Activated naive CD8-positive, alpha-beta T cell treated with anti-CD3 and anti-CD28 coated beads, Interleukin-2, amount 50 U/mL, for 24 hours (primary cell): ENCODE results near the gene DGLUCY.
"Not testable (repeated sequence)": the region's sequence is repeated elsewhere in the genome, so short reads cannot be mapped to it uniquely, and the experiment has no call there.

Source experiments
- ATAC-seq: fragments of 150-1000 bp; cut with Tn5 transposase; one replicate; pipeline ENCODE4 v1.10.0; 2021
- DNase-seq: peaks from one replicate; pipeline ENCODE4 v3.0.0; 2021
- H3K27ac Mint-ChIP-seq: one replicate; pipeline ENCODE4 v1.8.0; 2021; ENCODE audit warnings: mild to moderate bottlenecking, mixed read lengths
- H3K27me3 Mint-ChIP-seq: one replicate; pipeline ENCODE4 v1.8.0; 2021; ENCODE audit warnings: mixed read lengths
- H3K36me3 Mint-ChIP-seq: one replicate; pipeline ENCODE4 v1.8.0; 2021; ENCODE audit warnings: low read depth, mixed read lengths
- H3K4me1 Mint-ChIP-seq: one replicate; pipeline ENCODE4 v1.8.0; 2021; ENCODE audit warnings: mixed read lengths
- H3K4me3 Mint-ChIP-seq: one replicate; pipeline ENCODE4 v1.8.0; 2021; ENCODE audit warnings: mild to moderate bottlenecking, moderate library complexity, mixed read lengths
- H3K9me3 Mint-ChIP-seq: one replicate; pipeline ENCODE4 v1.8.0; 2021; ENCODE audit warnings: mixed read lengths

Gene DGLUCY

DNA sequence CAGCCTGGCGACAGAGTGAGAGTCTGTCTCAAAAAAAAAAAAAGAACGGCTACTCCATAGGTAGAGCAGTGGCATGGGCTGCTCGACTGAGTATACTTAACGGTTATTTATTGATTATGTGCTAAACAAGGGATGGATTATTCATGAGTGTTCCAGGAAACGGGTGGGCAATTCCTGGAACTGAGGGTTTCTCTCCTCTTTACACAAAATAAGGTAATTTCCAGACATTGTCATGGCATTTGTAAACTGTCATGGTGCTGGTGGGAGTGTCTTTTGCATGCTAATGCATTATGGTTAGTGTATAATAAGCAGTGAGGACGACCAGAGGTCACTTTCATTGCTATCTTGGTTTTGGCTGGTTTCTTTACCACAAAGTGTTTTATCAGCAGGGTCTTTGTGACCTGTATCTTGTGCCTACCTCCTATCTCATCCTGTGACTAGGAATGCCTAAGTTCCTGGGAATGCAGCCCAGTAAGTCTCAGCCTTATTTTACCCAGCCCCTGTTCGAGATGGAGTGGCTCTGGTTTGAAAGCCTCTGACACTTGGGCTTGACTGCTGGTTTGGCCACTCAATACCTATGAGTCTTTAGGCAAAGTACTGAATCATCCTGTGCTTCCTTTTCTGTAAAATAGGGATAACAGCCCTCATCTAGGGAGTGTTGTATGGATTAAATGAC lies 3.2 kb downstream of the DGLUCY start:
- peak overlapping the region; percentile 94 for H3K27ac Mint-ChIP-seq
- peak overlapping the region; percentile 96 for H3K4me3 Mint-ChIP-seq
- H3K27me3 Mint-ChIP-seq = no peaks in the 10 kb centered on the region
- peaks cover 8% of the 10 kb centered on the region for H3K9me3 Mint-ChIP-seq
- peaks cover 45% of the 10 kb centered on the region for H3K36me3 Mint-ChIP-seq
- peaks cover 68% of the 10 kb centered on the region for H3K4me1 Mint-ChIP-seq
- DNase-seq (peak; percentile 24), ATAC-seq (no peak)

GRCh38 chr14:91117960-91118359 lies 4.1 kb downstream of the DGLUCY start:
- peak overlapping the region; percentile 94 for H3K27ac Mint-ChIP-seq
- ATAC-seq = no peak
- H3K27me3 Mint-ChIP-seq = no peaks in the 10 kb centered on the region
- H3K9me3 Mint-ChIP-seq = peaks cover 8% of the 10 kb centered on the region
- DNase-seq = no peak
- peaks cover 63% of the 10 kb centered on the region for H3K4me1 Mint-ChIP-seq
- H3K36me3 Mint-ChIP-seq = peaks cover 45% of the 10 kb centered on the region
- no peak overlapping the region for H3K4me3 Mint-ChIP-seq

DNA sequence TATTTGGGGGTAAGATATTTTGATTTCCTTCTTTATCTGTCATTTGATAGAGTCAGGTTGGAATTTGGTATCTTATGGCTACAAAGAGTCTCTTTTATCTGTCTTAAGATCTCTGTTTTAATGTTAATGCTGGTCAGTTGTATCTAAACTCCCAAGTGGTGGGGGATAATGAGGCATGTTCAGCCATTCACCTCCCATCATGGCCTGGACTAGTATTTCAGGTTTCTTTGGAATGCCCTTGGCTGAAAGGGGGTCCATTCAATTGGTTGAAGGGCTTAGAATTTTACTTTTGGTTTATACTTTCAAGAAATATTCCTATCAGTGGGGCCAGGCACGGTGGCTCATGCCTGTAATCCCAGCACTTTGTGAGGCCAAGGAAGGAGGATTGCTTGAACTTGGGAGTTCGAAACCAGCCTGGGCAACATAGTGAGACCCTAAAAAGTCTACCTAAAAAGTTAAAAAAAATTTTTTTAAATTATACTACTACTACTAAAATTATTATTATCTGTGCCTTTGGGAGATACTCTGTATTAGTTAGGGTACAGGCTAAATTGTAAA lies 4.7 kb downstream of the DGLUCY start:
- Mint-ChIP-seq H3K4me3 (no peak overlapping the region), H3K27me3 (no peaks in the 10 kb centered on the region), H3K27ac (peak overlapping the region; percentile 49), H3K4me1 (peaks cover 59% of the 10 kb centered on the region), H3K9me3 (peaks cover 8% of the 10 kb centered on the region), H3K36me3 (peaks cover 45% of the 10 kb centered on the region)
- ATAC-seq (no peak), DNase-seq (no peak)

GRCh38 chr14:91119556-91120311 lies 5.9 kb downstream of the DGLUCY start:
- Mint-ChIP-seq H3K4me3 (no peak overlapping the region), H3K27ac (peak overlapping the region; percentile 49), H3K9me3 (peaks cover 8% of the 10 kb centered on the region), H3K4me1 (peaks cover 64% of the 10 kb centered on the region), H3K27me3 (no peaks in the 10 kb centered on the region), H3K36me3 (peaks cover 51% of the 10 kb centered on the region)
- DNase-seq (no peak), ATAC-seq (no peak)

DNA sequence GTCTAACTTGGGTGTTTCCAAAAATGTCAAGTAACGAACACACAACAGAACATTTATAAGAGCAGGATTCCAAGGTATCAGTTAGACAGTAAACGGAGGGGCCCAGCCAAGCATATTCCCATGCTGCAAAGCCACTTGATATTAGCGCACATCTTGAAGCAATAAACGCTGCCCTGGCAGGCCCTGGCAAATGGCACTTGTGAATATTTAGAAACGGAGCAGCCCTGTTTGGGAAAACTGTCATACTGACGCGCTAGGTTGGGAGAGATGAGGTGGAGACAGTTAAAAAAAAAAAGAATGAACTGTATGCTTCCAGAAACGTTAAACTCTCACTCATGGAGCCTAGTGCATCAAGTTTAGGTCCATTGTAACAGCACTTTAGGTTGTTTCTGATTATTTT lies 9.3 kb downstream of the DGLUCY start:
- Mint-ChIP-seq H3K27ac (no peak overlapping the region), H3K27me3 (no peaks in the 10 kb centered on the region)

GRCh38 chr14:91124406-91125270 lies 10.8 kb downstream of the DGLUCY start:
- H3K4me3 Mint-ChIP-seq, DNase-seq, ATAC-seq, H3K27me3 Mint-ChIP-seq, H3K27ac Mint-ChIP-seq, H3K9me3 Mint-ChIP-seq: not testable (repeated sequence)
- Mint-ChIP-seq H3K4me1 (peaks cover 32% of the 10 kb centered on the region), H3K36me3 (peaks cover 42% of the 10 kb centered on the region)

More for the DNA sequence above, 9.3 kb downstream of the DGLUCY start:
- ATAC-seq (no peak), DNase-seq (no peak)
- peaks cover 39% of the 10 kb centered on the region for H3K4me1 Mint-ChIP-seq
- peaks cover 8% of the 10 kb centered on the region for H3K9me3 Mint-ChIP-seq
- H3K4me3 Mint-ChIP-seq = no peak overlapping the region
- peaks cover 51% of the 10 kb centered on the region for H3K36me3 Mint-ChIP-seq

DNA sequence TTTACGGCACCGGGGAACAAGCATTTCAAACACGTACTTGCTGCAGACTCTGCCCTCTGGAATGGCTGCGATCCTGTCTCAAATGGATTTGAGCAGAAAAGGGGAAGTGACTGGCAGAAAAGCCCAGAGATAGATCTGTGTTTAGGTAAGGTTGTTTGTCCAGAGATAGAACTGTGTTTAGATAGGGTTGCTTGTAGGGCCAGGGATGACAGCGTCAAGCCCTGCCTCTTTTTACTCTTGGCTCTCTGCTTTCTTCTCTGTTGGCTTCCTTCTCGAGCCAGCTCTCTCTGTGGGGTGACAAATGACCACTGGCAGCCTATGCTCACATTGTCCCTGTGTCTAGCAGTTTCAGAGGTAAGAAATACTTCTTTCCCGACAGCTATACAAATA lies 11.4 kb downstream of the DGLUCY start:
- H3K27ac Mint-ChIP-seq = no peak overlapping the region
- peaks cover 36% of the 10 kb centered on the region for H3K36me3 Mint-ChIP-seq
- H3K9me3 Mint-ChIP-seq = no peaks in the 10 kb centered on the region
- no peaks in the 10 kb centered on the region for H3K27me3 Mint-ChIP-seq
- H3K4me1 Mint-ChIP-seq = peaks cover 28% of the 10 kb centered on the region
- ATAC-seq (no peak), DNase-seq (no peak)
- H3K4me3 Mint-ChIP-seq = no peak overlapping the region

- Mint-ChIP-seq H3K36me3 (peaks cover 34% of the 10 kb centered on the region), H3K27me3 (no peaks in the 10 kb centered on the region), H3K4me1 (peaks cover 25% of the 10 kb centered on the region), H3K4me3 (no peak overlapping the region), H3K27ac (no peak overlapping the region), H3K9me3 (no peaks in the 10 kb centered on the region)
- DNase-seq (no peak), ATAC-seq (no peak)
These were observed 11.9 kb downstream of the DGLUCY start for GRCh38 chr14:91125801-91126200.

GRCh38 chr14:91126761-91127160 lies 12.9 kb downstream of the DGLUCY start:
- ATAC-seq = no peak
- no peak overlapping the region for H3K27ac Mint-ChIP-seq
- H3K9me3 Mint-ChIP-seq = no peaks in the 10 kb centered on the region
- no peak overlapping the region for H3K4me3 Mint-ChIP-seq
- peaks cover 23% of the 10 kb centered on the region for H3K4me1 Mint-ChIP-seq
- DNase-seq = no peak
- H3K36me3 Mint-ChIP-seq = peaks cover 36% of the 10 kb centered on the region
- no peaks in the 10 kb centered on the region for H3K27me3 Mint-ChIP-seq

DNA sequence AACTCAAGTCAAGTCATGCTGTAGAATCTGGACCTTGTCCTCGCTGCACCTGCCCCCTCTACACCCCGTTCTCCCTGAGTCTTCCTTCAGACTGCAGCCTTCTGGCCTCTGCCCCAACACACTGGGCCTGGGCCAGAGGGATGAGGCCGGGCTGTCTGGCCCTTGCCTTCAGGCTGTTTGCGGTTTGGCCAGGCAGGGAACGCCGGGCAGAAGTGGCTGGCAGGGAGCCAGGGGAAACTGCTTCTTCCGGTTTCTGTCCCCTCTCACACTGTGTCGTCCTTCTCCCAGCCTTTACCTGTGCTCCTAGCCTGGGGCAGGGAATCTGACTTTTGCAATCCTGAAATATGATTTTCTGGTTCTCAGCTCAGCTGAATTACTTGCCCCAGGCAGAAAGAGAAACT lies 13.5 kb downstream of the DGLUCY start:
- Mint-ChIP-seq H3K4me3 (no peak overlapping the region), H3K36me3 (peaks cover 39% of the 10 kb centered on the region), H3K4me1 (peaks cover 22% of the 10 kb centered on the region), H3K27me3 (no peaks in the 10 kb centered on the region), H3K27ac (no peak overlapping the region), H3K9me3 (no peaks in the 10 kb centered on the region)
- DNase-seq = no peak
- ATAC-seq = no peak

- ATAC-seq = no peak
- no peak overlapping the region for H3K27ac Mint-ChIP-seq
These were observed 14.1 kb downstream of the DGLUCY start for GRCh38 chr14:91127924-91128323.

GRCh38 chr14:91128699-91129098 lies 14.8 kb downstream of the DGLUCY start:
- Mint-ChIP-seq H3K9me3 (no peaks in the 10 kb centered on the region), H3K36me3 (peaks cover 43% of the 10 kb centered on the region), H3K4me1 (peaks cover 18% of the 10 kb centered on the region), H3K27me3 (no peaks in the 10 kb centered on the region), H3K27ac (peak overlapping the region; percentile 39), H3K4me3 (no peak overlapping the region)
- no peak for ATAC-seq
- no peak for DNase-seq

More at GRCh38 chr14:91127924-91128323, 14.1 kb downstream of the DGLUCY start:
- Mint-ChIP-seq H3K4me1 (peaks cover 21% of the 10 kb centered on the region), H3K9me3 (no peaks in the 10 kb centered on the region), H3K27me3 (no peaks in the 10 kb centered on the region), H3K4me3 (no peak overlapping the region), H3K36me3 (peaks cover 42% of the 10 kb centered on the region)
- DNase-seq = no peak

DNA sequence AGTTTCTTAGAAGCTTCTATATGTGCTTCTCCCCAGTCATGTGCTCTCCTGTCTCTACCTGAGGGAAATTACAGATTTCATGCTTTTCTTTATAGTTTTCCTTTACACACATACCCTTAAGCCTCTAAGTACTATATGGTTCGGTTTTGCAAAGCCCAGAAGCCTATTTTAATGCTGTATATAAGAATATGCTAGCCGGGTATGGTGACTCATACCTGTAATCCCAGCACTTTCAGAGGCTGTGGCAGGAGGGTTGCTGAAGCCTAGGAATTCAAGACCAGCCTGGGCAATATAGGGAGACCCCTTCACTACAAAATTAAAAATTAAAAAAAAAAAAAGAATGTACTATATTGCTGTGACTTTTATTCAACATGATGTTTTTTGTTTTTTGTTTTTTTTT lies 15.4 kb downstream of the DGLUCY start:
- no peak overlapping the region for H3K27ac Mint-ChIP-seq
- no peak for DNase-seq

DNA sequence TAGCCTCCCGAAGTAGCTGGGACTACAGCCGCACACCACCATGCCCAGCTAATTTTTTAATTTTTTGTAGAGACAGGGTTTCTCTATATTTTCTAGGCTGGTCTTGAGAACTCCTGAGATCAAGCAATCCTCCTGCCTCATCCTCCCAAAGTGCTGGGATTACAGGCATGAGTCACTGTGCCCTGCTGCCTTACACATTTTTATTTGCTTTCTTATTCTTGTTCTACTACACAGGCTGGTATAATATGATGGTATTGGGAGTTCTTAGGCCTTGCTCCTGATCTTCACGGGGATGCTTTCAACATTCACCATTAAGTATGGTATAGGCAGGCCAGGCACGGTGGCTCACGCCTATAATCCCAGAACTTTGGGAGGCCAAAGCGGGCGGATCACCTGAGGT lies 21.2 kb downstream of the DGLUCY start:
- H3K36me3 Mint-ChIP-seq = peaks cover 36% of the 10 kb centered on the region

More for the DNA sequence above, 15.4 kb downstream of the DGLUCY start:
- Mint-ChIP-seq H3K4me1 (peaks cover 15% of the 10 kb centered on the region), H3K9me3 (no peaks in the 10 kb centered on the region), H3K4me3 (no peak overlapping the region), H3K27me3 (no peaks in the 10 kb centered on the region), H3K36me3 (peaks cover 47% of the 10 kb centered on the region)
- no peak for ATAC-seq

More for the DNA sequence above, 21.2 kb downstream of the DGLUCY start:
- ATAC-seq (no peak), DNase-seq (no peak)
- Mint-ChIP-seq H3K4me3 (no peak overlapping the region), H3K4me1 (peaks cover 18% of the 10 kb centered on the region), H3K9me3 (no peaks in the 10 kb centered on the region), H3K27ac (no peak overlapping the region), H3K27me3 (no peaks in the 10 kb centered on the region)
